Endometrial microvascular endothelial cells (primary cell): Measurements from ENCODE around the gene LRPAP1. TPM values are rescaled to one million over a fixed set of nuclear protein-coding genes. Genes with fewer than 3 reads are reported as not detected.

Experiments used
- total RNA-seq: library from RNA; depleted of rRNA; stranded (reverse); fragments of >200 nt; gene quantifications from one replicate; pipeline ENCODE4 v1.2.3, GENCODE V29; 2015; ENCODE audit errors: inconsistent ontology term

LRPAP1 gene
- total RNA-seq, 1 donor from 2014 or later = 160 TPM

Other genes starting within 250 kb of the LRPAP1 start
- gene RGS12, start 239.4 kb downstream of the LRPAP1 start, total RNA-seq = 38.2 TPM
- not detected for gene HGFAC, start 90.5 kb downstream of the LRPAP1 start, total RNA-seq
- not detected for gene DOK7, start 69.1 kb downstream of the LRPAP1 start, total RNA-seq
- not detected for gene ADRA2C, start 234.0 kb upstream of the LRPAP1 start, total RNA-seq